Stomach (tissue), 9 donors: ENCODE measurements around the gene SH3TC1. TPM values are rescaled to one million over a fixed set of nuclear protein-coding genes. Genes with fewer than 3 reads are reported as not detected.

ENCODE experiments used
- DNase-seq, 2 donors: peaks; one replicate each; pipeline versions ENCODE4 v3.0.0 to v3.0.0-alpha.2; 2013 to 2019
- H3K27ac ChIP-seq, 5 donors: fragments of 200-600 bp in 4 of 5; sonication (generic) in 4 of 5; one replicate each; pipeline ENCODE4 v1.5.1; 2013 to 2019; ENCODE audit warnings: mild to moderate bottlenecking in 1 of 5, moderate library complexity in 1 of 5
- H3K27me3 ChIP-seq, 3 donors: fragments of 200-600 bp; sonication (generic); one replicate each; pipeline ENCODE4 v1.5.1; 2017 to 2019; ENCODE audit warnings: mixed run types in 1 of 3
- H3K36me3 ChIP-seq, 4 donors: fragments of 200-600 bp; sonication (generic); 1 replicate in 3 of 4; 2 replicates in 1 of 4; pipeline ENCODE4 v1.5.1; 2016 to 2019
- H3K4me1 ChIP-seq, 4 donors: fragments of 200-600 bp; sonication (generic); one replicate each; pipeline ENCODE4 v1.5.1; 2016 to 2019
- H3K4me3 ChIP-seq, 4 donors: fragments of 200-600 bp; sonication (generic) in 3 of 4; one replicate each; pipeline ENCODE4 v1.5.1; 2016 to 2019; ENCODE audit warnings: mild to moderate bottlenecking in 1 of 4
- H3K9me3 ChIP-seq, 4 donors: fragments of 200-600 bp; sonication (generic); one replicate each; pipeline ENCODE4 v1.5.1; 2016 to 2019
- CTCF ChIP-seq, 7 experiments: fragments of 450-650 bp in 4 of 7; fragments of 200-600 bp in 3 of 7; sonication (generic) in 3 of 7; IDR thresholded peaks; one replicate each; pipeline ENCODE4 v1.5.1; 2016 to 2019; ENCODE audit warnings: antibody characterized with exemption in 7 of 7, control low read depth in 2 of 7, mild to moderate bottlenecking in 1 of 7
- EP300 ChIP-seq: sonication (generic); formaldehyde crosslinking; IDR thresholded peaks from one replicate; pipeline ENCODE4 v1.6.1; 2017; ENCODE audit warnings: antibody characterized with exemption
- POLR2A ChIP-seq, 4 donors: fragments of 450-650 bp; IDR thresholded peaks; one replicate each; pipeline ENCODE4 v1.6.1; 2016; ENCODE audit warnings: antibody characterized with exemption in 4 of 4, control low read depth in 2 of 4, mild to moderate bottlenecking in 1 of 4, moderate library complexity in 1 of 4
- POLR2AphosphoS5 ChIP-seq, 3 donors: sonication (generic); formaldehyde crosslinking; IDR thresholded peaks; one replicate each; pipeline ENCODE4 v1.6.1; 2016; ENCODE audit warnings: antibody characterized with exemption in 3 of 3
- WGBS, 5 donors: extraction: QIAGEN DNeasy Blood & Tissue Kit in 3 of 5; methylation state at CpG; one replicate each; pipeline versions ENCODE4 v1.1.5 to v1.1.7; 2013 to 2018; 5-methylcytosine and 5-hydroxymethylcytosine counted together
- intact Hi-C: fragments of 100-400 bp; cut with DNase I; formaldehyde crosslinking; loops from one replicate; pipeline ENCODE4 v1.15.1; 2023; ENCODE audit warnings: low total_unique reads
- polyA plus RNA-seq, 3 donors: library from polyadenylated mRNA; stranded (reverse); fragments of 200-250 nt; gene quantifications; one replicate each; pipeline ENCODE4 v1.2.3, GENCODE V29; 2013
- total RNA-seq, 5 donors: library from RNA; depleted of rRNA; stranded (reverse); fragments of >200 nt; gene quantifications; one replicate each; pipeline versions ENCODE4 v1.1.0 to v1.2.3, GENCODE V29; 2014 to 2016
- donor health status: healthy with polysubstance abuse.
- donor health status: Bipolar disorder and iron deficiency.
- donor health status: healthy.

Gene SH3TC1
- total and polyA plus RNA-seq, 8 donors, result 12.0 to 96.2 (median 27.9) TPM

GRCh38 chr4:8176547-8177399 lies 22.3 kb upstream of the SH3TC1 start:
- no peaks in the 10 kb centered on the region for H3K36me3 ChIP-seq
- no peak overlapping the region for H3K27ac ChIP-seq
- 27 to 42% (median 31%) methylated on average over 16 to 17 of the region's 17 CpGs for WGBS, 5 donors
- TF ChIP-seq CTCF (IDR thresholded peaks at IDR 0.05), result peak in 5 of 7 experiments; percentile 67 to 91 (median 79)
- TF ChIP-seq POLR2A (IDR thresholded peaks at IDR 0.05), result no peak
- peaks cover 0 to 7% (median 0%) of the 10 kb centered on the region in 3 donors for H3K27me3 ChIP-seq
- H3K9me3 ChIP-seq, result no peaks in the 10 kb centered on the region
- H3K4me1 ChIP-seq, result peaks cover 5 to 17% (median 9%) of the 10 kb centered on the region in 4 donors
- peak; percentile 58 to 82 for DNase-seq
- intact Hi-C loops, result no loop called here
- no peak overlapping the region for H3K4me3 ChIP-seq

- H3K4me3 ChIP-seq, result no peak overlapping the region
- H3K27ac ChIP-seq, result no peak overlapping the region
- no peak for DNase-seq
- H3K36me3 ChIP-seq, result no peaks in the 10 kb centered on the region
- H3K9me3 ChIP-seq, result no peaks in the 10 kb centered on the region
- WGBS, 5 donors, result 67 to 75% (median 71%) methylated on average over 5 to 6 of the region's 6 CpGs
- TF ChIP-seq POLR2AphosphoS5 (IDR thresholded peaks at IDR 0.05), result no peak
- TF ChIP-seq POLR2A (IDR thresholded peaks at IDR 0.05), result no peak
- TF ChIP-seq CTCF (IDR thresholded peaks at IDR 0.05), result no peak
- TF ChIP-seq EP300, result no peak
- intact Hi-C loops, result no loop called here
- H3K4me1 ChIP-seq, result peaks cover 11 to 24% (median 17%) of the 10 kb centered on the region in 4 donors
- no peaks in the 10 kb centered on the region for H3K27me3 ChIP-seq
These were observed 21.5 kb upstream of the SH3TC1 start for GRCh38 chr4:8177552-8177951.

- no peak overlapping the region for H3K27ac ChIP-seq
- no peaks in the 10 kb centered on the region for H3K27me3 ChIP-seq
- 90 to 94% (median 92%) methylated on average over 11 of the region's 11 CpGs for WGBS, 5 donors
- no peak overlapping the region for H3K4me3 ChIP-seq
- TF ChIP-seq EP300 (no peak), CTCF (IDR thresholded peaks at IDR 0.05) (no peak), POLR2AphosphoS5 (IDR thresholded peaks at IDR 0.05) (no peak), POLR2A (IDR thresholded peaks at IDR 0.05) (no peak)
- DNase-seq, result no peak
- intact Hi-C loops, result no loop called here
- H3K36me3 ChIP-seq, result no peaks in the 10 kb centered on the region
- peaks cover 15 to 28% (median 21%) of the 10 kb centered on the region in 4 donors for H3K4me1 ChIP-seq
- no peaks in the 10 kb centered on the region for H3K9me3 ChIP-seq
These were observed 21.1 kb upstream of the SH3TC1 start for GRCh38 chr4:8177956-8178355.

GRCh38 chr4:8179074-8179473 lies 20.0 kb upstream of the SH3TC1 start:
- DNase-seq, result no peak
- H3K4me3 ChIP-seq, result no peak overlapping the region
- intact Hi-C loops, result no loop called here
- H3K36me3 ChIP-seq, result no peaks in the 10 kb centered on the region
- peaks cover 22 to 39% (median 30%) of the 10 kb centered on the region in 4 donors for H3K4me1 ChIP-seq
- H3K9me3 ChIP-seq, result no peaks in the 10 kb centered on the region
- no peak overlapping the region for H3K27ac ChIP-seq
- TF ChIP-seq EP300, result no peak
- no peak for TF ChIP-seq CTCF (IDR thresholded peaks at IDR 0.05)
- no peak for TF ChIP-seq POLR2AphosphoS5 (IDR thresholded peaks at IDR 0.05)
- no peak for TF ChIP-seq POLR2A (IDR thresholded peaks at IDR 0.05)
- WGBS, 5 donors, result 85 to 94% (median 86%) methylated on average over 10 of the region's 10 CpGs
- no peaks in the 10 kb centered on the region for H3K27me3 ChIP-seq
